PFSK-1 (cell line): Measurements from ENCODE around the gene SLC29A2.

Experiments used
- FOXP2 ChIP-seq: optimal IDR thresholded peaks from 2 replicates; pipeline ENCODE3; 2011; ENCODE audit warnings: borderline replicate concordance, control low read depth, inconsistent platforms; ENCODE audit not compliant: insufficient read depth; ENCODE audit errors: extremely low read length, extremely low read depth
- POLR2AphosphoS5 ChIP-seq: IDR thresholded peaks from 2 replicates; pipeline ENCODE4 v1.6.1; 2012; ENCODE audit warnings: low read depth, mild to moderate bottlenecking, control low read depth, low read length, moderate library complexity
- REST ChIP-seq, 2 experiments: IDR thresholded peaks; 2 replicates each; pipeline versions ENCODE4 v1.6.1 to v1.8.0; 2011 to 2012; ENCODE audit warnings: low read depth in 2 of 2, low read length in 2 of 2, control low read depth in 1 of 2, inconsistent platforms in 1 of 2, mild to moderate bottlenecking in 1 of 2, moderate library complexity in 1 of 2; ENCODE audit not compliant: insufficient read depth in 1 of 2
- TAF1 ChIP-seq: IDR thresholded peaks from 2 replicates; pipeline ENCODE4 v1.6.1; 2012; ENCODE audit warnings: low read length, control low read depth, borderline replicate concordance; ENCODE audit not compliant: insufficient read depth

DNA sequence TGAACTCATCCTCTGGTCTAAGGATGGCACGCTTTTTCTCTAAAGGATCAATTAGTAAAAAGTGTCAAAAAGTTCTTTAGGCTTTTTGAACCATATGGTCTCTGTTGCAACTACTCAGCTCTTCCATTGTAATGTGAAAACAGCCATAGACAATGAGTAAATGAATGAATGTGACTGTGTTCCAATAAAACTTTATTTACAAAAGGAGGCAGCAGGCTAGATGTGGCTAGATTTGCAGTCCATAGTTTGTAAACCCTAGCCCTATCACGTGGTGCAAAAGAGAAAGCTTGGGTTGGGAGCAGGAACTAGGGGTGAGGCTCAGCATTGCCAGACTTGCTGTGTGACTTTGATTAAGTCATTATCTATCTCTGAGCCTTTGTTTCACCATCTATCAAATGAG, 43.9 kb upstream of the SLC29A2 start:
- TF ChIP-seq FOXP2 (no peak), POLR2AphosphoS5 (no peak), TAF1 (no peak), REST (IDR thresholded peaks at IDR 0.05; ENCODE audit: insufficient read depth in 1 of 2, low read depth in 2 of 2, low read length in 2 of 2) (no peak)
